GM12892 (cell line): Measurements from ENCODE around the gene XDH.

Source experiments
- POLR2A ChIP-seq: IDR thresholded peaks from 2 replicates; pipeline ENCODE4 v1.6.1; 2011; ENCODE audit warnings: low read depth, low read length, control low read depth
- TAF1 ChIP-seq: IDR thresholded peaks from 2 replicates; pipeline ENCODE4 v1.6.1; 2011; ENCODE audit warnings: low read depth, mild to moderate bottlenecking, control low read depth, low read length, borderline replicate concordance

- TF ChIP-seq POLR2A = no peak
- TF ChIP-seq TAF1 = no peak
Measured at GRCh38 chr2:31378389-31378788, 36.2 kb downstream of the XDH start.
